ENCODE data around the gene KIR3DL2.

DNA sequence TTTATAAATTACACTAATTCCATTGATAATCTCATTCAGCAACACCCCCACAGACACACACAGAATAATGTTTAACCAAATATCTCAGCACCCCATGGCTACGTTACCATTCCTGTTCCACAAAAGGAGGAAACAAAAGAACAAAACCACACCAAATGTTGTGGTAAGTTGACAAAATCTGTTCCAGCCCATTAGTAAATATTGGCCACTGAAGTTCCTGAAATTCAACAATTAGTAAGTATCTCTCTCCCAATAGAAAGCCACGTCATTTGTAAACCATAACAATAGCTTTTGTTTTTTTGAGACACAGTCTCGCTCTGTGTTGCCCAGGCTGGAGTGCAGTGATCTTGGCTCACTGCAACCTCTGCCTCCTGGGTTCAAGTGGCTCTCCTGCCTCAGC, 21.5 kb downstream of the KIR3DL2 start:
- TF ChIP-seq, protein P1, sequence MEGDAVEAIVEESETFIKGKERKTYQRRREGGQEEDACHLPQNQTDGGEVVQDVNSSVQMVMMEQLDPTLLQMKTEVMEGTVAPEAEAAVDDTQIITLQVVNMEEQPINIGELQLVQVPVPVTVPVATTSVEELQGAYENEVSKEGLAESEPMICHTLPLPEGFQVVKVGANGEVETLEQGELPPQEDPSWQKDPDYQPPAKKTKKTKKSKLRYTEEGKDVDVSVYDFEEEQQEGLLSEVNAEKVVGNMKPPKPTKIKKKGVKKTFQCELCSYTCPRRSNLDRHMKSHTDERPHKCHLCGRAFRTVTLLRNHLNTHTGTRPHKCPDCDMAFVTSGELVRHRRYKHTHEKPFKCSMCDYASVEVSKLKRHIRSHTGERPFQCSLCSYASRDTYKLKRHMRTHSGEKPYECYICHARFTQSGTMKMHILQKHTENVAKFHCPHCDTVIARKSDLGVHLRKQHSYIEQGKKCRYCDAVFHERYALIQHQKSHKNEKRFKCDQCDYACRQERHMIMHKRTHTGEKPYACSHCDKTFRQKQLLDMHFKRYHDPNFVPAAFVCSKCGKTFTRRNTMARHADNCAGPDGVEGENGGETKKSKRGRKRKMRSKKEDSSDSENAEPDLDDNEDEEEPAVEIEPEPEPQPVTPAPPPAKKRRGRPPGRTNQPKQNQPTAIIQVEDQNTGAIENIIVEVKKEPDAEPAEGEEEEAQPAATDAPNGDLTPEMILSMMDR (IDR thresholded peaks at IDR 0.05; ENCODE audit: low read depth, low read length) = no peak
- no peak for TF ChIP-seq EZH2phosphoT487 (IDR thresholded peaks at IDR 0.05; ENCODE audit: low read depth)

Measured in OCI-LY3 (cell line).